HG03045 (cell line): ENCODE results near the gene ISG15.

Source experiments
- ATAC-seq: cut with Tn5 transposase; IDR thresholded peaks from one replicate; pipeline ENCODE4 v1.9.1; 2021; ENCODE audit warnings: mild to moderate bottlenecking, moderate library complexity; ENCODE audit not compliant: unreplicated experiment

Gene ISG15

GRCh38 chr1:1041873-1042272 is 28.6 kb downstream of the ISG15 start:
- no peak for ATAC-seq

DNA sequence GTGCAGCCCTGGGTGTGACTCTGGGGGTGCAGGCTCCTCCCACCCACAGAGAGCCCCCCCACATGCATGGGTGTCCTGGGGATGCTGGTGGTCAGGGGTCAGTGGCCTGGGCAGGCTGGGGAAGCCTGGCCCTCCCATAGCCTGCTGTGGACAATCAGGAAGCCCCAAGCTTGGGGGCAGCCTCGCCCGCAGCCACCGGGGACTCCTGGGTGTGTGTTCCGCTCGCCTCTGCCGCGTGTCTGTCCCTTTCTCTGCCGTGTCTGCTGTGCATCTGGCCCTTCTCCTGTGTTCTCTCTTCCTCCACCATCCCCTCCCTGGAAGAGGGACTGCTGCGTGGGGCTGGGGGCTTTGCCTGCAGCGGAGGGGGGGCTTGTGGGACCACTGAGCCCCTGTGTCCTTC is 29.5 kb downstream of the ISG15 start:
- ATAC-seq, result no peak

GRCh38 chr1:1043411-1043810 is 30.1 kb downstream of the ISG15 start:
- no peak for ATAC-seq

- ATAC-seq, result no peak
Observed at GRCh38 chr1:1043921-1044320, 30.6 kb downstream of the ISG15 start.

- ATAC-seq, result no peak
Observed at GRCh38 chr1:1044455-1045078, 31.3 kb downstream of the ISG15 start.

DNA sequence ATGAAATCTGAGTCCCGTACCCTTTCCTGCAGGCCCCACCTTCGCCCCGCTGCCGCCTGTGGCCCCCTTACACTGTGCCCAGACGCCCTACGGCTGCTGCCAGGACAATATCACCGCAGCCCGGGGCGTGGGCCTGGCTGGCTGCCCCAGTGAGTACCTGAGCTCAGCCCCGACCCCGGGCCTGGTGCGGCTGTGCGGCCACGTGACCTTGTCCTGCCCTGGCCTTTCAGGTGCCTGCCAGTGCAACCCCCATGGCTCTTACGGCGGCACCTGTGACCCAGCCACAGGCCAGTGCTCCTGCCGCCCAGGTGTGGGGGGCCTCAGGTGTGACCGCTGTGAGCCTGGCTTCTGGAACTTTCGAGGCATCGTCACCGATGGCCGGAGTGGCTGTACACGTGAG is 31.8 kb downstream of the ISG15 start:
- no peak for ATAC-seq

DNA sequence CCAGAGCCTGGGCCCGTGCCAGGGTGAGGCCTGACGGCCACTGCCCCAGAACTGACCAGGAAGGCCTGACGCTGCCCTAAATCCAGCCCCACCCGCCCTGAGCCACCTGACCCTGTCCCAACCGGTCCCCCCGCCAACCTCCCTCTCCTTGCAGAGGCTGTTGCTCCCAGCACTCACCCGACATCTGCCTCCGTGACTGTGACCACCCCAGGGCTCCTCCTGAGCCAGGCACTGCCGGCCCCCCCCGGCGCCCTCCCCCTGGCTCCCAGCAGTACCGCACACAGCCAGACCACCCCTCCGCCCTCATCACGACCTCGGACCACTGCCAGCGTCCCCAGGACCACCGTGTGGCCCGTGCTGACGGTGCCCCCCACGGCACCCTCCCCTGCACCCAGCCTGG is 32.9 kb downstream of the ISG15 start:
- no peak for ATAC-seq

DNA sequence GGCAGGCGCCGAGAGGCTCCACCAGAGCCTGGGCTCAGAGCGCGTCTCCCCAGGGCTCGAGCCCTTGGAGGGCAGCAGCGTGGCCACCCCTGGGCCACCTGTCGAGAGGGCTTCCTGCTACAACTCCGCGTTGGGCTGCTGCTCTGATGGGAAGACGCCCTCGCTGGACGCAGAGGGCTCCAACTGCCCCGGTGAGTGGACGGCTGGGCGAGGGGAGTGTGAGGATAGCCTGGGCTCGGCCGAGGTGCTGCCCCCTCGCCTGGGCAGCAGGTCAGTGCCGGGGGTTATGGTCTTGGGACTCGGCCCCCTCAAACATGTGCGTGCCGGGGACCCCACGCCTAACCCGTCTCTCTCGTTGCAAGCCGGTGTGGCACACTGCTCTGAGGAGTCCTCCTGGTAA is 33.5 kb downstream of the ISG15 start:
- no peak for ATAC-seq

GRCh38 chr1:1047407-1047806 is 34.1 kb downstream of the ISG15 start:
- no peak for ATAC-seq

DNA sequence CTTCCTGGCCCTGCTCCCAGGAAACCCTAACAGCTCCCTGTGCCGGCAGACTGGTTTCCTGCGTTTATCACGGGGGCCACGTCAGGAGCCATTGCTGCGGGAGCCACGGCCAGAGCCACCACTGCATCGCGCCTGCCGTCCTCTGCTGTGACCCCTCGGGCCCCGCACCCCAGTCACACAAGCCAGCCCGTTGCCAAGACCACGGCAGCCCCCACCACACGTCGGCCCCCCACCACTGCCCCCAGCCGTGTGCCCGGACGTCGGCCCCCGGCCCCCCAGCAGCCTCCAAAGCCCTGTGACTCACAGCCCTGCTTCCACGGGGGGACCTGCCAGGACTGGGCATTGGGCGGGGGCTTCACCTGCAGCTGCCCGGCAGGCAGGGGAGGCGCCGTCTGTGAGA is 34.7 kb downstream of the ISG15 start:
- no peak for ATAC-seq

DNA sequence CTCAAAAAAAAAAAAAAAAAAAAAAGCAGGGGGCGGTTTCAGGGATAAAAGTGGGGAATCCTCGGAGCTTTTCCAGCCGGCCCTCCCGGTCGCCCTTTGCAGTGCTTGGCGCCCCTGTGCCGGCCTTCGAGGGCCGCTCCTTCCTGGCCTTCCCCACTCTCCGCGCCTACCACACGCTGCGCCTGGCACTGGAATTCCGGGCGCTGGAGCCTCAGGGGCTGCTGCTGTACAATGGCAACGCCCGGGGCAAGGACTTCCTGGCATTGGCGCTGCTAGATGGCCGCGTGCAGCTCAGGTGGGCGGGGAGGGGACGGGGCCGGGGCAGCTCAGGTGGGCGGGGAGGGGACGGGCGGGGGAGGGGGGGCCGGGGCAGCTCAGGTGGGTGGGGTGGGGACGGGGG is 35.5 kb downstream of the ISG15 start:
- ATAC-seq, result no peak

- ATAC-seq, result no peak
Observed at GRCh38 chr1:1049318-1050165, 36.2 kb downstream of the ISG15 start.

GRCh38 chr1:1050577-1051052 is 37.3 kb downstream of the ISG15 start:
- no peak for ATAC-seq

DNA sequence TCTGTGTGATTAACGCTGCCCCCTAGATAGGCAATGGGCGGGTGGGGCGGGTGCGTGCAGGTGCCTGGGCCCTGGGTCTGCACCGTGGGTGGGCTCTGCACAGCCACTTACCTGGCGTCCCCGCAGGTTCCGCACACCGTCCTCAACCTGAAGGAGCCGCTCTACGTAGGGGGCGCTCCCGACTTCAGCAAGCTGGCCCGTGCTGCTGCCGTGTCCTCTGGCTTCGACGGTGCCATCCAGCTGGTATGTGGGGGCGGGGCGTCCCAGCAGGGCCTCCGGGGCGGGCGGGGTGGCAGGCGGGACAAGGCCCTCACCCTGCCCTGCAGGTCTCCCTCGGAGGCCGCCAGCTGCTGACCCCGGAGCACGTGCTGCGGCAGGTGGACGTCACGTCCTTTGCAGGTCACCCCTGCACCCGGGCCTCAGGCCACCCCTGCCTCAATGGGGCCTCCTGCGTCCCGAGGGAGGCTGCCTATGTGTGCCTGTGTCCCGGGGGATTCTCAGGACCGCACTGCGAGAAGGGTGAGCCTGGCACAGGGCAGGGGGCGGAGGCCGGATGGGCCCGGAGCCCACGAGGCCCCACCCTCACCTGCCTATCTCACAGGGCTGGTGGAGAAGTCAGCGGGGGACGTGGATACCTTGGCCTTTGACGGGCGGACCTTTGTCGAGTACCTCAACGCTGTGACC is 38.0 kb downstream of the ISG15 start:
- no peak for ATAC-seq

DNA sequence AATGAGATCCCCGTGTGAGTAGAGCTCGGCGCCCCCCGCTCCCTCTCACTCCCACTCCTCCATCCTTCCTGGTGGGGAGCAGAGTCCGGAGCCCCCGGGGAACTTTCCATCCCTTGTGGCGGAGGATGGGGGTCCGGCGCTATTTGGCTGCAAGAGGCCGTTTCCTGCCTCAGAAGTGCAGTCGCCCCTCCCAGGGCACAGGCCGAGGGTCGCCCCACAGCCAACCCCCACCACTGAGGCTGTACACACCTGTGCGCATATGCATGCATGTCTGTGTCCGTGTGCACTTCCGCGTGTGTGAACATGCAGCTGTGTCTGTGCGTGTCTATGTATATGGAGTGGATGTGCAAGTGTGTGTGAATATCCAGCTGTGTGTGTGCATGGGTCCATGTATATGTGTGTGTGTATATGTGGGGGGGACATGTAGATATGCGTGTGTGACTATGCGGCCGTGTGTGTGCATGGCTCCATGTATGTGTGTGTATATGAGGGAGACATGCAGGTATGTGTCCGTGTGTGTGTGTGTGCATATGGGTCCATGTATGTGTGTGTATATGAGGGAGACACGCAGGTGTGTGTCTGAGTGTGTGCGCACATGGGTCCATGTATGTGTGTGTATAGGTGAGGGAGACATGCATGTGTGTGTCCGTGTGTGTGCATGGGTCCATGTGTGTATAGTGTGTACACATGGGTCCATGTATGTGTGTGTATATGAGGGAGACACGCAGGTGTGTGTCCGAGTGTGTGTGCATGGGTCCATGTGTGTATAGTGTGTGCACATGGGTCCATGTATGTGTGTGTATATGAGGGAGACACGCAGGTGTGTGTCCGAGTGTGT is 38.9 kb downstream of the ISG15 start:
- no peak for ATAC-seq

GRCh38 chr1:1053022-1053421 is 39.7 kb downstream of the ISG15 start:
- ATAC-seq, result no peak

- ATAC-seq, result no peak
Observed at GRCh38 chr1:1053682-1054081, 40.4 kb downstream of the ISG15 start.

DNA sequence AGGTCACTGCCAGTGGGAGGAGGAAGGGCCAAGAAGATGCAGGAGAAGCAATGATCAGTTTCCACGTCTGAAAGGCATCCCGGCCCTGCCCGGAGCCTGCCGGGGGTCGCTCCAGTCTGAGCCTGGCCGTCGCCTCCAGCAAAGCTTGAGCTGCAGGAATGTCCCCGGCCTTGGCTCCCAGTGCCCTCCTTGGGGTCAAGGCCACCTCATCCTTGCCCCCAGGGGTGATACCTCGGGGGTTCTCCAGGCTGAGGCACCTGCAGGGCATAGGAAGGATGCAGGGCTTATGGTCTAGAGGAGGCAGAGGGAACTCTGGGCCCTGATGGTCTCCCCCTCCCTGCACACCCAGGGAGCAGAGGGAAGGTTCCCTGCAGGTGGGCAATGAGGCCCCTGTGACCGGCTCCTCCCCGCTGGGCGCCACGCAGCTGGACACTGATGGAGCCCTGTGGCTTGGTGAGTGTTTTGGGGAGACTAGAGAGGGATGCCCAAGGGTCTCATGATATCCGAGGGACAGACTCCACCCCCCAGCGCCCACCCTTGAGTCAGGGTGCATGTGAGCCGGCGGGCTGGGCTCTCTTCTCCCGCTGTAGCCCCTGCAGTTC is 40.9 kb downstream of the ISG15 start:
- no peak for ATAC-seq

DNA sequence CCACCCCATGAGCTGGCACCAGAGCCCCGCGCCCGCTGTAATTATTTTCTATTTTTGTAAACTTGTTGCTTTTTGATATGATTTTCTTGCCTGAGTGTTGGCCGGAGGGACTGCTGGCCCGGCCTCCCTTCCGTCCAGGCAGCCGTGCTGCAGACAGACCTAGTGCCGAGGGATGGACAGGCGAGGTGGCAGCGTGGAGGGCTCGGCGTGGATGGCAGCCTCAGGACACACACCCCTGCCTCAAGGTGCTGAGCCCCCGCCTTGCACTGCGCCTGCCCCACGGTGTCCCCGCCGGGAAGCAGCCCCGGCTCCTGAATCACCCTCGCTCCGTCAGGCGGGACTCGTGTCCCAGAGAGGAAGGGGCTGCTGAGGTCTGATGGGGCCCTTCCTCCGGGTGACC is 41.7 kb downstream of the ISG15 start:
- ATAC-seq, result no peak

DNA sequence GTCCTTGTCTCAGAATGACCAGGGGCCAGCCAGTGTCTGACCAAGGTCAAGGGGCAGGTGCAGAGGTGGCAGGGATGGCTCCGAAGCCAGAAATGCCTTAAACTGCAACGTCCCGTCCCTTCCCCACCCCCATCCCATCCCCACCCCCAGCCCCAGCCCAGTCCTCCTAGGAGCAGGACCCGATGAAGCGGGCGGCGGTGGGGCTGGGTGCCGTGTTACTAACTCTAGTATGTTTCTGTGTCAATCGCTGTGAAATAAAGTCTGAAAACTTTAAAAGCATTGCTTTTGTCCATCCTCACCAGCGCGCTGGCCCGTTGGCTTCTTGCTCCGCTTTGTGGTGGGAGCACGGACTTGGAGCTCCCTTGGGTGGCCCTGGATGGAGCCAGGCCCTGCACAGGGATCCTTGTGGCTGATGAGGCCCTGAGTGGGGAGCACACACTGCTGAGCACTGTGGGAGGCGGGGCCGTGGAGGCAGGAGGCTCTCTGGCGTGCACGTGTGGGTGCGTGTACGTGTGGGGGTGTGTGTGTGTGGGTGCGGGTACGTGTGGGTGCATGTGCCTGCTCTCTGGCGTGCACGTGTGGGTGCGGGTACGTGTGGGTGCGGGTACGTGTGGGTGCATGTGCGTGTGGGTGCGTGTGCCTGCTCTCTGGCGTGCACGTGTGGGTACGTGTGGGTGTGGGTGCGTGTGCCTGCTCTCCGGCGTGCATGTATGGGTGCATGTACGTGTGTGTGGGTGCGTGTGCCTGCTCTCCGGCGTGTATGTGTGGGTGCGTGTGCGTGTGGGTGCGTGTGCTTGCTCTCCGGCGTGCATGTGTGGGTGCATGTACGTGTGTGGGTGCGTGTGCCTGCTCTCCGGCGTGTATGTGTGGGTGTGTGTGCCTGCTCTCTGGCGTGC is 42.8 kb downstream of the ISG15 start:
- ATAC-seq, result no peak
